ENCODE data around the gene SLC12A1.

DNA sequence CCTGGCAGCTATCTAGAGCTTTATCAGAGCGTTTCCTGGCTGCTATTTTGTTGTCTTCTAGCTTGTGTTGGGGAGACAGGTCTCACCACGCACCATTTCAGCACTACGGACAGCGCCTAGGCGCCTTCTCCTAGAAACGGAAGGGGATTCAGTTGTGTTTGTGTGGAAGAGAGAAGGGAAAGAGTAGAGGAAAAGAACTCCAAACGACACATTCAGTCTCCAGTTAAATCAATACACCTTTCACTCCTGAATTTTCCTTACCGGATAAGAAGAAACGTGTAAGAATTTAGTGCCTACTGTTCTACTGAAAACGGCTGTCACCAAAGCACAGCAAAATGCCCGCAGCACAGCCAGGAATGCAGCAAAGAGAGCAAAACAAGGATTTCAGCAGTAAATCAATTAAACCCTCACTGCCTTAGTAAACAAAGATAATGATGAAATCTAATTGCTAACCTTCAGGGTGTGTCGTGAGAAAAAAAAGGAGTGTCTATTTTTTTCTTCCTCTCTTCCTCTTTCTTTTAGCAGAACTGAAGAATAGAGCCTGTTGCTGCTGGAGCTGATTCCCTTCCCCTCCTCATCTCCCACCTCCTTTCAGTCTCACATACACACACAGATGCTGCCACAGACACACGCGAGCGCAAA is 15.0 kb upstream of the SLC12A1 start:
- TF ChIP-seq, protein P1, sequence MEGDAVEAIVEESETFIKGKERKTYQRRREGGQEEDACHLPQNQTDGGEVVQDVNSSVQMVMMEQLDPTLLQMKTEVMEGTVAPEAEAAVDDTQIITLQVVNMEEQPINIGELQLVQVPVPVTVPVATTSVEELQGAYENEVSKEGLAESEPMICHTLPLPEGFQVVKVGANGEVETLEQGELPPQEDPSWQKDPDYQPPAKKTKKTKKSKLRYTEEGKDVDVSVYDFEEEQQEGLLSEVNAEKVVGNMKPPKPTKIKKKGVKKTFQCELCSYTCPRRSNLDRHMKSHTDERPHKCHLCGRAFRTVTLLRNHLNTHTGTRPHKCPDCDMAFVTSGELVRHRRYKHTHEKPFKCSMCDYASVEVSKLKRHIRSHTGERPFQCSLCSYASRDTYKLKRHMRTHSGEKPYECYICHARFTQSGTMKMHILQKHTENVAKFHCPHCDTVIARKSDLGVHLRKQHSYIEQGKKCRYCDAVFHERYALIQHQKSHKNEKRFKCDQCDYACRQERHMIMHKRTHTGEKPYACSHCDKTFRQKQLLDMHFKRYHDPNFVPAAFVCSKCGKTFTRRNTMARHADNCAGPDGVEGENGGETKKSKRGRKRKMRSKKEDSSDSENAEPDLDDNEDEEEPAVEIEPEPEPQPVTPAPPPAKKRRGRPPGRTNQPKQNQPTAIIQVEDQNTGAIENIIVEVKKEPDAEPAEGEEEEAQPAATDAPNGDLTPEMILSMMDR (conservative IDR thresholded peaks at IDR 0.05 in 1 of 2, IDR thresholded peaks at IDR 0.05 in 1 of 2; ENCODE audit: extremely low read depth in 1 of 2, insufficient read depth in 1 of 2, low read depth in 1 of 2, low read length in 2 of 2): no peak
- TF ChIP-seq EZH2 (IDR thresholded peaks at IDR 0.05; ENCODE audit: borderline replicate concordance, low read length): no peak

Measured in mammary epithelial cell (primary cell).